GM19328 (cell line): ENCODE data around the gene DOHH.

Source experiments
- ATAC-seq: cut with Tn5 transposase; IDR thresholded peaks from one replicate; pipeline ENCODE4 v1.9.1; 2021; ENCODE audit warnings: mild to moderate bottlenecking, moderate library complexity; ENCODE audit not compliant: unreplicated experiment

Gene DOHH

GRCh38 chr19:3505598-3506383, 5.3 kb upstream of the DOHH start, which contains the start of gene FZR1:
Gene FZR1 (plus strand): TSS chr19:3506311. CDS start chr19:3522990, 16,679 bp downstream.
- peak; percentile 85 for ATAC-seq

GRCh38 chr19:3504735-3505134, 4.3 kb upstream of the DOHH start:
- no peak for ATAC-seq

GRCh38 chr19:3503036-3503572, 2.6 kb upstream of the DOHH start:
- ATAC-seq, result no peak

GRCh38 chr19:3501780-3502179, 1.3 kb upstream of the DOHH start:
- ATAC-seq, result no peak

- ATAC-seq, result no peak
Observed at GRCh38 chr19:3499738-3500428, 591 bp downstream of the DOHH start.

- no peak for ATAC-seq
Observed at GRCh38 chr19:3497757-3498520, 2.5 kb downstream of the DOHH start.

GRCh38 chr19:3496392-3497273, 3.8 kb downstream of the DOHH start:
- ATAC-seq, result no peak

- no peak for ATAC-seq
Observed at GRCh38 chr19:3494559-3494958, 5.9 kb downstream of the DOHH start.

GRCh38 chr19:3494051-3494450, 6.4 kb downstream of the DOHH start:
- ATAC-seq, result no peak

- ATAC-seq, result no peak
Observed at GRCh38 chr19:3493651-3494050, 6.8 kb downstream of the DOHH start.

- ATAC-seq, result no peak
Observed at GRCh38 chr19:3492919-3493318, 7.6 kb downstream of the DOHH start.

- no peak for ATAC-seq
Observed at GRCh38 chr19:3492131-3492839, 8.2 kb downstream of the DOHH start.

- no peak for ATAC-seq
Observed at GRCh38 chr19:3491396-3492119, 8.9 kb downstream of the DOHH start.

- ATAC-seq, result no peak
Observed at GRCh38 chr19:3483226-3483628, 17.2 kb downstream of the DOHH start, which contains the start of gene SMIM44. Gene SMIM44 (minus strand): TSS chr19:3483441. CDS start chr19:3483403, 38 bp downstream.

GRCh38 chr19:3482507-3483225, 17.8 kb downstream of the DOHH start:
- no peak for ATAC-seq

GRCh38 chr19:3481241-3482090, 19.0 kb downstream of the DOHH start:
- ATAC-seq, result no peak

GRCh38 chr19:3480383-3481091, 19.9 kb downstream of the DOHH start, which contains the start of gene SMIM24:
Gene SMIM24 (minus strand): TSS chr19:3480525. CDS start chr19:3480463, 62 bp downstream.
- ATAC-seq, result no peak
